GM18909 (cell line): ENCODE measurements around the gene SYDE2.
"Not testable (repeated sequence)": the region's sequence is repeated elsewhere in the genome, so short reads cannot be mapped to it uniquely, and the experiment has no call there.

Experiments
- ATAC-seq: cut with Tn5 transposase; IDR thresholded peaks from one replicate; pipeline ENCODE4 v1.9.1; 2021; ENCODE audit warnings: mild to moderate bottlenecking; ENCODE audit not compliant: unreplicated experiment, poor library complexity

The SYDE2 gene

GRCh38 chr1:85200463-85201339, at the start of gene SYDE2:
SYDE2 (minus strand) TSS chr1:85201016; CDS start chr1:85200996, 20 bp downstream.
- ATAC-seq, result peak; percentile 71

DNA sequence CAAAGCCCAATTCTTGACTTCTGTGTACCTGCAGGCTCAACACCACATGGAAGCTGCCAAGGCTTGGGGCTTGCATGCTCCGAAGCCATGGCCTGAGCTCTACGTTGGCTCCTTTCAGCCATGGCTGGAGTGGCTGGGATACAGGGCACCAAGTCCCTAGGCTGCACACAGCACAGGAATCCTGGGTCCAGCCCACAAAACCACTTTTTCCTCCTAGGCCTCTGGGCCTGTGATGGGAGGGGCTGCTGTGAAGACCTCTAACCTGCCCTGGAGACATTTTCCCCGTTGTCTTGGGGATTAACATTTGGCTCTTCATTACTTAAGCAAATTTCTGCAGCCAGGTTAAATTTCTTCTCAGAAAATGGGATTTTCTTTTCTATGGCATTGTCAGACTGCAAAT, 48.2 kb upstream of the SYDE2 start:
- ATAC-seq, result not testable (repeated sequence)

GRCh38 chr1:85245891-85246290, 45.1 kb upstream of the SYDE2 start:
- no peak for ATAC-seq

GRCh38 chr1:85245456-85245855, 44.6 kb upstream of the SYDE2 start:
- no peak for ATAC-seq

- no peak for ATAC-seq
These were observed 43.6 kb upstream of the SYDE2 start for GRCh38 chr1:85244271-85245061.

- ATAC-seq, result no peak
These were observed 42.6 kb upstream of the SYDE2 start for GRCh38 chr1:85243372-85243771.

- no peak for ATAC-seq
These were observed 39.8 kb upstream of the SYDE2 start for GRCh38 chr1:85240643-85241042.

DNA sequence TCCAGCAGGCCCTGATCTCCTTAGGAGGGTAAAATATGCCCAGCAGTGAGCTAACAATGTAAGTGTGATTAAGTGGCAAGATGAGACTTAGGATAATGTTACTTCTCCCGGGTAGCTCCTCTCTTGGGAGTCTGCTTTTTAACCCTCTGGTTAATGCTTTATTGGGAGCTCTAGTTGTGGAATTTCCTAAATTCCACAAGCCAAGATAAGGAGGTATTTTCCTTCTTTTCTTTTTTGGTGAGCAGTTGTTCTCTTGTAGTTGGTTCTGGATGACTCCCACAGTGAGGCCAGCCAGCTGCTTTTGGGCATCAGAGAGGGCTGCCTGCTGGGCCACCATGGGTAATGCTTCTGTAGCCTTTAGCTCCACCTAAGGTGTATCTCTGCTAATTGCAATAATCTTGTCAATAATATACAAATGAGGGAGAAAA, 39.4 kb upstream of the SYDE2 start:
- peak; percentile 47 for ATAC-seq

DNA sequence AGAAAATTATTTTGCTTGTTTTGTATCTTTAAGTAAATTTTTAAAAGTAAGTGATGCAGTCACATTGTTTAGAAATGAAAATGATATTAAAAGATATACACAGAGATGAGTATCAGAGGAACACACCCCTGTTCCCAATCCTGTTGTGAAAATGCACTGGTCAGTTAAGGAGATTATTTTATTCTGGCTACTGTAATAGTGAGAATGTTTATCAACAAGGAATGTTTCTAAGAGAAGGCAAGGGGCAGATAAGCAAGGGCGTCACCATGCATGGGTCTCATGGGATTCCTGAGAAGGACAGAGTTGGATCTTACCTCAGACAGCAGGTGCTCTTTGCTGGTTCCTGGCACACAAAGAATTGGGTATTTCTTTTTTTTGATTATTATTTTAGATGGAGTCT, 36.8 kb upstream of the SYDE2 start:
- ATAC-seq, result no peak

GRCh38 chr1:85230305-85230977, 29.6 kb upstream of the SYDE2 start:
- no peak for ATAC-seq

- no peak for ATAC-seq
These were observed 28.8 kb upstream of the SYDE2 start for GRCh38 chr1:85229574-85230097.

GRCh38 chr1:85228972-85229371, 28.2 kb upstream of the SYDE2 start:
- no peak for ATAC-seq

GRCh38 chr1:85225624-85226380, 25.0 kb upstream of the SYDE2 start:
- no peak for ATAC-seq

GRCh38 chr1:85224734-85225623, 24.2 kb upstream of the SYDE2 start:
- ATAC-seq, result no peak

DNA sequence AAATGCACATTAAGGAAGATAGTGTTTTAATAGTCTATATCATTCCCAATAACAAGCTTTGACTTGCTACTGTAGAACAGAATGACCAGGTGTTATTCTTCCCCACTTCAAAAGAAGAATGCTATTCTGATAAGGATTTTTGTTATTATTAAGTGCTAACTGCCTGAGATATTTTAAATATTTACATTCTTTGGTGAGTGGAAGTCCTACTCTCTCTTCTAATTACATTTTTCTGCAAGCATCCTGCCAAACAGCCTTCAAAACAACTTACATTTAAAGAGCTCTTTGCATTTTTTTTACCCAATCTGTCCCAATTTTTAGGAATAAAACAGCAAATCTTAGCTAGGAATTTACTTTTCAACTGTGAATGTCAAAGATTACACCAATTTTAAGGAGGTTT, 23.5 kb upstream of the SYDE2 start:
- ATAC-seq, result no peak

DNA sequence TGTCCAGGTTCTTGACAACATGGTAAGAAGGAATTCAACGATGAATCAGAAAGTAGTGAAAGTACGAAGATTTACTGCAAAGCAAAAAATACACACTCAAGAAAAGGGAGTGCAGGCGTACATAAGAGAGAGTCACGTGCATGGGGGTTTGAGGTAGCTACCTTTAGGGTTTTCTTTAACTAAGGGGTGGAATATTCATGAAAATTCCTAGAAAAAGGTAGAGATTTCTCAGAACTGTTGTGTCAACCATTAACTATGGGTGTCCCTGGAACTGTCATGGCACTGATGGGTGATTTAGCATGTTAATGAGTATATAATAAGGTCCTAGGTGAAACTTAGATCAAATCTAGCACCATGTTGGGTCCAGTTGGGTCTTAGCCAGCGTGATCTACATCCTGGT, 22.5 kb upstream of the SYDE2 start:
- no peak for ATAC-seq

DNA sequence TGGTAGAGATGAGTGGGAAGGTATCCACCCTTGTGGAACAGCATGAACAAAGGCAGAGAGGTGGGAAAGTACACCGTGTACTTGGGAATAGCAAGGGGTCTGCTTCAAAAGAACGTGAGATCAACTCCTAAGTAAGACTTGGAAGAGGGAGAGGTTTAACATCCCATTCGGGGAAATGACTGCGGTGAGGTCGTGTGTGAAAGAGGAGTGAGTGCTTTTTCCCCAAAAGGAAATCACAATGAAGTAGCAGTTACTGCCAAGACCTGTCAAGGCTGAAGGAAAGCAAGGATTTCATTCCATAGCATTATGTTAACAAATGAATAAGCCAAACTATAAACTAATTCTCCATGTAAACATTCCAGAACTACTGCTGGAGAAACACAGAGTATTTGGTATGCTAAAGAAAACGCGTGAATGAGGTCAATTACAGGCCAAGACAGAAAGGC, 20.0 kb upstream of the SYDE2 start:
- no peak for ATAC-seq

GRCh38 chr1:85219853-85220610, 19.2 kb upstream of the SYDE2 start:
- no peak for ATAC-seq
